ENCODE results near the gene GOLGA7B.

GOLGA7B gene

DNA sequence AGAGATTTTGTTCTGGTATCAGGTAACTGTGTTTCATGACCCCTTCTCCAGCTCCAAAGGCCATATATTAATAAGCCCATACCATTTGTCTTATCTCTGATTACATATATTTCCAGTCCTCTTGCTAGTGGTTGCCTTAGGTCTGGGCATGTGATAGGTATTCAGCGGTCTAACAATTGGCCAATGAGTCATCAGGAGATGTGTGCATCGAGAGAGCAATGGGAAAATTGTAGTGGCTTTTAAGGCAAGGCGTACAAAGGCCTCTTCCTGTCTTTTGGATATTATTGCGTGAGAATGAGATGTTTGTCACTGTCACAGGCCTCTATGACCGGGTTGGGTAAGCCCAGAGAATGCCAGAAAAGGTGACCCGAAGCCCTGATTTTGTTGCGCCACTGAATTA, 39.2 kb upstream of the GOLGA7B start:
- no peak overlapping the region for H3K4me3 ChIP-seq (ENCODE audit: low read depth, low read length)
- no peak for DNase-seq
- no peaks in the 10 kb centered on the region for H3K9me3 ChIP-seq (ENCODE audit: severe bottlenecking)
- H3K36me3 ChIP-seq: no peaks in the 10 kb centered on the region
- H3K27me3 ChIP-seq (ENCODE audit: insufficient read depth, low read depth, severe bottlenecking): no peaks in the 10 kb centered on the region
- TF ChIP-seq, protein P1, sequence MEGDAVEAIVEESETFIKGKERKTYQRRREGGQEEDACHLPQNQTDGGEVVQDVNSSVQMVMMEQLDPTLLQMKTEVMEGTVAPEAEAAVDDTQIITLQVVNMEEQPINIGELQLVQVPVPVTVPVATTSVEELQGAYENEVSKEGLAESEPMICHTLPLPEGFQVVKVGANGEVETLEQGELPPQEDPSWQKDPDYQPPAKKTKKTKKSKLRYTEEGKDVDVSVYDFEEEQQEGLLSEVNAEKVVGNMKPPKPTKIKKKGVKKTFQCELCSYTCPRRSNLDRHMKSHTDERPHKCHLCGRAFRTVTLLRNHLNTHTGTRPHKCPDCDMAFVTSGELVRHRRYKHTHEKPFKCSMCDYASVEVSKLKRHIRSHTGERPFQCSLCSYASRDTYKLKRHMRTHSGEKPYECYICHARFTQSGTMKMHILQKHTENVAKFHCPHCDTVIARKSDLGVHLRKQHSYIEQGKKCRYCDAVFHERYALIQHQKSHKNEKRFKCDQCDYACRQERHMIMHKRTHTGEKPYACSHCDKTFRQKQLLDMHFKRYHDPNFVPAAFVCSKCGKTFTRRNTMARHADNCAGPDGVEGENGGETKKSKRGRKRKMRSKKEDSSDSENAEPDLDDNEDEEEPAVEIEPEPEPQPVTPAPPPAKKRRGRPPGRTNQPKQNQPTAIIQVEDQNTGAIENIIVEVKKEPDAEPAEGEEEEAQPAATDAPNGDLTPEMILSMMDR (IDR thresholded peaks at IDR 0.05; ENCODE audit: low read depth, low read length): no peak
- H3K27ac ChIP-seq: no peak overlapping the region

DNA sequence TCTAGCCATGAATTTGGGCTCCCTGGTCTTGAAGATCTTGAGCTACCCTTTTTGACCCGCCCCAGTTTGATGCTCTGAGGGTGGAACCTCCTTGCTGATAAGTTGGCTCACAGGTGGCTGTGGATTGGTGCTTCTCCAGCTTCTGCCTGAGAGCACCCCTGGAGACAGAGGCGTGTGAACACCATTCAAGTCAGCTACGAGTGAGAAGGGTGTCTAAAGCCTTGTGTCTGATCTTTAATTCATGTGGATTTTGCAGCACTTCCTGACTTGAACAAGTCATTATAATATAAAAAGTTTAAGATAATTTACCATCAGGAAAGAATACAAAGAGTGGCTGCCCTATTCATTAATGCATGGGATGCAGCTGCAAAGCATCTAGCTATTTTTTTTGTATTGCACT, 37.7 kb upstream of the GOLGA7B start:
- TF ChIP-seq, protein P1 (IDR thresholded peaks at IDR 0.05; ENCODE audit: low read depth, low read length): no peak
- Histone ChIP-seq H3K27ac (no peak overlapping the region), H3K27me3 (ENCODE audit: insufficient read depth, low read depth, severe bottlenecking) (no peaks in the 10 kb centered on the region), H3K36me3 (no peaks in the 10 kb centered on the region), H3K4me3 (ENCODE audit: low read depth, low read length) (no peak overlapping the region), H3K9me3 (ENCODE audit: severe bottlenecking) (no peaks in the 10 kb centered on the region)
- DNase-seq: no peak

GRCh38 chr10:97812696-97813095, 36.9 kb upstream of the GOLGA7B start:
- H3K4me3 ChIP-seq (ENCODE audit: low read depth, low read length): no peak overlapping the region
- DNase-seq: no peak
- no peak overlapping the region for H3K27ac ChIP-seq
- H3K27me3 ChIP-seq (ENCODE audit: insufficient read depth, low read depth, severe bottlenecking): no peaks in the 10 kb centered on the region
- TF ChIP-seq, protein P1 (IDR thresholded peaks at IDR 0.05; ENCODE audit: low read depth, low read length): no peak
- H3K9me3 ChIP-seq (ENCODE audit: severe bottlenecking): no peaks in the 10 kb centered on the region
- H3K36me3 ChIP-seq: no peaks in the 10 kb centered on the region

- no peak for DNase-seq
- Histone ChIP-seq H3K9me3 (ENCODE audit: severe bottlenecking) (no peaks in the 10 kb centered on the region), H3K27ac (no peak overlapping the region), H3K36me3 (no peaks in the 10 kb centered on the region), H3K27me3 (ENCODE audit: insufficient read depth, low read depth, severe bottlenecking) (no peaks in the 10 kb centered on the region), H3K4me3 (ENCODE audit: low read depth, low read length) (no peak overlapping the region)
- TF ChIP-seq, protein P1 (IDR thresholded peaks at IDR 0.05; ENCODE audit: low read depth, low read length): no peak
Measured at GRCh38 chr10:97813311-97813710, 36.3 kb upstream of the GOLGA7B start.

DNA sequence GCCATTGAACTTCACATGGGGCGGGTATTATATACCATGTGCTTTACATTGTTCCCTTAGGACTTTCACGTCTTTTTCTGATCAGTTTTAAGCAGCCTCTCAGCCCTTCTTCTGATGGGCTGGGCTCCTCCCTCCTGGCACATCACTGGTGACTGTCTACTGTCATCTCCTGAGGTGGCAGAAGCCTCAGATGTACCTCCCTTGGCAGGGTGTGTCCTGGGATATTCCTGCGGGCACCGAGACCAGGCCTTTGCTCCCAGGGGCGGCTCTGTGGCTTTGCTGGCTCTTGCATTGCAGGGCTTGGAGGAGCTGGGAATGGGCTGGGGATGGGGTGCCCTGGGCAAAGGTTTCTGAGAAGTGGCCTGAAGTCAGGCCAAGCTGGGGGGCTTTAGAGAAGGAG, 34.6 kb upstream of the GOLGA7B start:
- no peaks in the 10 kb centered on the region for H3K27me3 ChIP-seq (ENCODE audit: insufficient read depth, low read depth, severe bottlenecking)

GRCh38 chr10:97816609-97817008, 33.0 kb upstream of the GOLGA7B start:
- no peaks in the 10 kb centered on the region for H3K36me3 ChIP-seq
- no peaks in the 10 kb centered on the region for H3K9me3 ChIP-seq (ENCODE audit: severe bottlenecking)
- TF ChIP-seq, protein P1 (IDR thresholded peaks at IDR 0.05; ENCODE audit: low read depth, low read length): no peak
- H3K27me3 ChIP-seq (ENCODE audit: insufficient read depth, low read depth, severe bottlenecking): no peaks in the 10 kb centered on the region
- no peak overlapping the region for H3K4me3 ChIP-seq (ENCODE audit: low read depth, low read length)
- no peak overlapping the region for H3K27ac ChIP-seq
- no peak for DNase-seq

More for the DNA sequence above, 34.6 kb upstream of the GOLGA7B start:
- no peak overlapping the region for H3K4me3 ChIP-seq (ENCODE audit: low read depth, low read length)
- no peak for DNase-seq
- no peaks in the 10 kb centered on the region for H3K9me3 ChIP-seq (ENCODE audit: severe bottlenecking)
- H3K27ac ChIP-seq: no peak overlapping the region
- H3K36me3 ChIP-seq: no peaks in the 10 kb centered on the region
- TF ChIP-seq, protein P1 (IDR thresholded peaks at IDR 0.05; ENCODE audit: low read depth, low read length): no peak
